Measurements from ENCODE around the gene PPP6R3. TPM values are rescaled to one million over a fixed set of nuclear protein-coding genes. Genes with fewer than 3 reads are reported as not detected.
A peak's percentile ranks its signal among the peaks of the same experiment; 100 is the strongest.

Gene PPP6R3
- total RNA-seq, 3 donors from 2014 or later (not counting 1 experiment from before 2014, with no cell fraction given) = 148 to 176 (median 149) TPM

DNA sequence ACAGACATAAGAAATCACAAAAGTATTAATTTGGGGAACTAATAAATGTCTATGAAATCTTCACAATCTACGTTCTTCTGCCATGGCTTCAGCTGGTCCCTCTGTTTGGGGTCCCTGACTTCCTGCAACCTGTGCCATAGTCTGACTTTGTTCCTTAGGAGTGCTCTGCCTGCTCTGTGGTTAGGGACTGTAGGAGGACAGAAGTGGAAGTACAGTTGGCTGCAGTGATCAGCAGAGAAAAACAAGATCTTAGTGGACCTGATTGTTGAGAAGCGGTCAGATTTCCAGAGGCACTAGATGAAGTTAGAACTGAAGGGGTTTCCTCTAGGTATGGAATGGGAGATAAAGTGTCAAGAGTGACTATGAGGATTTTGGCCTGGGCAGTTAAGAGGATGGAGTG lies 80.6 kb downstream of the PPP6R3 start:
- DNase-seq (no peak), ATAC-seq (no peak)
- no peak overlapping the region for H3K4me3 ChIP-seq (ENCODE audit: low read length)
- no peak overlapping the region for H3K4me3 Mint-ChIP-seq
- TF ChIP-seq, protein P1, sequence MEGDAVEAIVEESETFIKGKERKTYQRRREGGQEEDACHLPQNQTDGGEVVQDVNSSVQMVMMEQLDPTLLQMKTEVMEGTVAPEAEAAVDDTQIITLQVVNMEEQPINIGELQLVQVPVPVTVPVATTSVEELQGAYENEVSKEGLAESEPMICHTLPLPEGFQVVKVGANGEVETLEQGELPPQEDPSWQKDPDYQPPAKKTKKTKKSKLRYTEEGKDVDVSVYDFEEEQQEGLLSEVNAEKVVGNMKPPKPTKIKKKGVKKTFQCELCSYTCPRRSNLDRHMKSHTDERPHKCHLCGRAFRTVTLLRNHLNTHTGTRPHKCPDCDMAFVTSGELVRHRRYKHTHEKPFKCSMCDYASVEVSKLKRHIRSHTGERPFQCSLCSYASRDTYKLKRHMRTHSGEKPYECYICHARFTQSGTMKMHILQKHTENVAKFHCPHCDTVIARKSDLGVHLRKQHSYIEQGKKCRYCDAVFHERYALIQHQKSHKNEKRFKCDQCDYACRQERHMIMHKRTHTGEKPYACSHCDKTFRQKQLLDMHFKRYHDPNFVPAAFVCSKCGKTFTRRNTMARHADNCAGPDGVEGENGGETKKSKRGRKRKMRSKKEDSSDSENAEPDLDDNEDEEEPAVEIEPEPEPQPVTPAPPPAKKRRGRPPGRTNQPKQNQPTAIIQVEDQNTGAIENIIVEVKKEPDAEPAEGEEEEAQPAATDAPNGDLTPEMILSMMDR (IDR thresholded peaks at IDR 0.05) = no peak
- WGBS (ENCODE audit: insufficient coverage) = 95% methylated on average over 2 of the region's 2 CpGs
- peaks cover 45% of the 10 kb centered on the region for H3K36me3 ChIP-seq (ENCODE audit: control insufficient read depth, insufficient read depth, low read length)
- H3K9me3 Mint-ChIP-seq = no peaks in the 10 kb centered on the region
- no peaks in the 10 kb centered on the region for H3K27me3 ChIP-seq (ENCODE audit: control insufficient read depth, insufficient read depth, low read length)
- H3K4me1 Mint-ChIP-seq = peaks cover 54 to 61% of the 10 kb centered on the region in 2 donors
- H3K9me3 ChIP-seq (ENCODE audit: control insufficient read depth, insufficient read depth, low read length) = no peaks in the 10 kb centered on the region
- H3K36me3 Mint-ChIP-seq = peaks cover 6% of the 10 kb centered on the region
- intact Hi-C loops (cut with micrococcal nuclease) = no loop called here
- H3K4me1 ChIP-seq (ENCODE audit: control insufficient read depth, insufficient read depth, low read length) = no peaks in the 10 kb centered on the region
- H3K27me3 Mint-ChIP-seq (ENCODE audit: low read depth in 2 of 2) = no peaks in the 10 kb centered on the region
- H3K27ac Mint-ChIP-seq = peak overlapping the region; percentile 13 to 46
- H3K27ac ChIP-seq (ENCODE audit: low read length) = no peak overlapping the region

DNA sequence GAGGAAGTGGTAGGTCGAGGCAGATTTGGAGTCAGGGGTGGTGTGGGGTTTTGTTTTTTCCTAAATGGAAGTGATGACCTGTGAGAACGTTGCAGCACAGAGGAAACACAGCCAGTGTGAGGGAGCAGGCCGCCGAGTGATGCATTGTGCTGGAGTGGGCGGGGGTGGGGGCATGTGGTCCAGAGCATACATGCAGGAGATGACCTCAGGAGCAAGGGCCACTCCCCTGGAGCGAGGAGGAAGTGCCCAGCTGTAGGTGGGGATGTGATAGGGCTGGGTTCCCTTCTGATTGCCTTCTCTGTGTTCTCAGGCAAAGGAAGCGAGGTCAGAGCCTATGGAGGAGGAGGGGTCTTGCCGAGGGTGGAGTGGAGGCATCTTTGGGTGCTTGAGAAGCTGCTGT lies 81.4 kb downstream of the PPP6R3 start:
- no peak for ATAC-seq
- Histone ChIP-seq H3K27me3 (ENCODE audit: control insufficient read depth, insufficient read depth, low read length) (no peaks in the 10 kb centered on the region), H3K4me1 (ENCODE audit: control insufficient read depth, insufficient read depth, low read length) (no peaks in the 10 kb centered on the region), H3K4me3 (ENCODE audit: low read length) (no peak overlapping the region), H3K27ac (ENCODE audit: low read length) (no peak overlapping the region), H3K9me3 (ENCODE audit: control insufficient read depth, insufficient read depth, low read length) (no peaks in the 10 kb centered on the region), H3K36me3 (ENCODE audit: control insufficient read depth, insufficient read depth, low read length) (peaks cover 52% of the 10 kb centered on the region)
- intact Hi-C loops (cut with micrococcal nuclease) = no loop called here
- H3K4me1 Mint-ChIP-seq = peaks cover 52 to 61% of the 10 kb centered on the region in 2 donors
- no peak for DNase-seq
- peak overlapping the region; percentile 13 to 46 for H3K27ac Mint-ChIP-seq
- peaks cover 6% of the 10 kb centered on the region for H3K36me3 Mint-ChIP-seq
- 84% methylated on average over 8 of the region's 8 CpGs for WGBS (ENCODE audit: insufficient coverage)
- H3K27me3 Mint-ChIP-seq (ENCODE audit: low read depth in 2 of 2) = no peaks in the 10 kb centered on the region
- TF ChIP-seq, protein P1 (IDR thresholded peaks at IDR 0.05) = no peak
- no peak overlapping the region for H3K4me3 Mint-ChIP-seq
- no peaks in the 10 kb centered on the region for H3K9me3 Mint-ChIP-seq

DNA sequence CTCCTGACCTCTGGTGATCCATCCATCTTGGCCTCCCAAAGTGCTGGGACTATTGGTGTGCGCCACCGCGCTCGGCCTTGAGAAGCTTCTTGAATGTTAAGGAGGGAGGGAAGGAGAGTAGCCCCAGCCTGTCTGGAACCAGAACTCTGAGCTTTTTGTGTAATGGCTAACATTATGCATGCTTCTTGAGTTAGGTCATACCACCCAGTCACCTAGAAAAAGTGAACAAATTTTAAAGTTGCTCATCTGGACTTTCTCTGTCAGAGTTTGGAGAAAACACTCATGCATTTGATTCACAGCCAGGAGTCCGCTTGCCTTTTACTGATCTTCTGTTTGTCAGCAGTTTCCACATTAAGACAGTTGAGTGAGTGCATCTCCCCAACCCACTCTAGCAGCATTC lies 82.1 kb downstream of the PPP6R3 start:
- H3K9me3 ChIP-seq (ENCODE audit: control insufficient read depth, insufficient read depth, low read length) = no peaks in the 10 kb centered on the region
- 97% methylated on average over 5 of the region's 5 CpGs for WGBS (ENCODE audit: insufficient coverage)
- Mint-ChIP-seq H3K9me3 (no peaks in the 10 kb centered on the region), H3K4me1 (peaks cover 51 to 65% of the 10 kb centered on the region in 2 donors), H3K27ac (peak overlapping the region in 1 of 2 donors; percentile 47), H3K4me3 (no peak overlapping the region), H3K27me3 (ENCODE audit: low read depth in 2 of 2) (no peaks in the 10 kb centered on the region), H3K36me3 (peaks cover 5% of the 10 kb centered on the region)
- H3K27ac ChIP-seq (ENCODE audit: low read length) = no peak overlapping the region
- intact Hi-C loops (cut with micrococcal nuclease) = no loop called here
- DNase-seq (no peak), ATAC-seq (no peak)
- TF ChIP-seq, protein P1 (IDR thresholded peaks at IDR 0.05) = no peak
- H3K27me3 ChIP-seq (ENCODE audit: control insufficient read depth, insufficient read depth, low read length) = no peaks in the 10 kb centered on the region
- no peak overlapping the region for H3K4me3 ChIP-seq (ENCODE audit: low read length)
- H3K4me1 ChIP-seq (ENCODE audit: control insufficient read depth, insufficient read depth, low read length) = no peaks in the 10 kb centered on the region
- peaks cover 56% of the 10 kb centered on the region for H3K36me3 ChIP-seq (ENCODE audit: control insufficient read depth, insufficient read depth, low read length)

DNA sequence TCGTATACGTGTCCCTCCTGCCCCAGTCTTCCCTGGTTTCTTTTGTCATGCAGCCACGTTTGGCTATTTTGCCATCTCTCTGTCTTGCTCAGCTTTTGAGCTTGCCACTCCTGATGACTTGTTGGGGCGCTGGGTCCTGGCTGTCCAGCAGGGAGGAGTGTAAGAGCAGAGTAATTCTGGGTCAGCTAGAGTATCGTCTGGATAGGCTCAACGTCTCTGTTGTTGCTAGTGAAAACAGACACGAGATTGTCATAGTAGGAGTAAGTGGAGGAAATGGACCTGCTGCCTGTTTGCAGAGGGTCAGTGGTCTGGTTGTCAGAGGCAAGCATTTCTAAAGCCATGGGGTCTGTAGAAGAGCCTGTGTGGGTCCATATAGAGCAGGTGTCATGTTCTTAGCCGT lies 83.0 kb downstream of the PPP6R3 start:
- no peak overlapping the region for H3K4me3 Mint-ChIP-seq
- H3K4me3 ChIP-seq (ENCODE audit: low read length) = no peak overlapping the region
- H3K9me3 Mint-ChIP-seq = no peaks in the 10 kb centered on the region
- ATAC-seq (no peak), DNase-seq (no peak)
- H3K4me1 ChIP-seq (ENCODE audit: control insufficient read depth, insufficient read depth, low read length) = no peaks in the 10 kb centered on the region
- WGBS (ENCODE audit: insufficient coverage) = 95% methylated on average over 8 of the region's 8 CpGs
- TF ChIP-seq, protein P1 (IDR thresholded peaks at IDR 0.05) = no peak
- H3K27me3 Mint-ChIP-seq (ENCODE audit: low read depth in 2 of 2) = no peaks in the 10 kb centered on the region
- no peaks in the 10 kb centered on the region for H3K9me3 ChIP-seq (ENCODE audit: control insufficient read depth, insufficient read depth, low read length)
- H3K27ac ChIP-seq (ENCODE audit: low read length) = no peak overlapping the region
- peaks cover 60 to 71% of the 10 kb centered on the region in 2 donors for H3K4me1 Mint-ChIP-seq
- no peaks in the 10 kb centered on the region for H3K36me3 Mint-ChIP-seq
- no peaks in the 10 kb centered on the region for H3K27me3 ChIP-seq (ENCODE audit: control insufficient read depth, insufficient read depth, low read length)
- H3K27ac Mint-ChIP-seq = peak overlapping the region; percentile 29 to 47
- peaks cover 55% of the 10 kb centered on the region for H3K36me3 ChIP-seq (ENCODE audit: control insufficient read depth, insufficient read depth, low read length)
- intact Hi-C loops (cut with micrococcal nuclease) = no loop called here
